ENCODE results near the gene KLF17.

GRCh38 chr1:44090429-44091252 is 28.0 kb upstream of the KLF17 start:
- TF ChIP-seq CTCF (IDR thresholded peaks at IDR 0.05 in 8 of 11, conservative IDR thresholded peaks at IDR 0.05 in 3 of 11) = no peak
- no peak for TF ChIP-seq POLR2AphosphoS5 (IDR thresholded peaks at IDR 0.05)
- no peak for TF ChIP-seq POLR2A (IDR thresholded peaks at IDR 0.05)
